BE2C (cell line): Measurements from ENCODE around the gene AQP6.

Source experiments
- DNase-seq: peaks from one replicate; pipeline ENCODE4 v3.0.0-alpha.2; 2020
- H3K27me3 ChIP-seq: fragments of 250-450 bp; sonication (Bioruptor Pico); 2 replicates; pipeline ENCODE4 v1.5.1; 2020; ENCODE audit warnings: mild to moderate bottlenecking
- H3K36me3 ChIP-seq: fragments of 250-450 bp; sonication (Bioruptor Pico); 2 replicates; pipeline ENCODE4 v1.5.1; 2020; ENCODE audit warnings: mild to moderate bottlenecking
- H3K4me1 ChIP-seq: fragments of 250-450 bp; sonication (Bioruptor Pico); 2 replicates; pipeline ENCODE4 v1.5.1; 2020
- H3K4me3 ChIP-seq: 2 replicates; pipeline ENCODE4 v1.5.1; 2011; ENCODE audit warnings: low read depth, low read length
- H3K9me3 ChIP-seq: fragments of 250-450 bp; sonication (Bioruptor Pico); 2 replicates; pipeline ENCODE4 v1.5.1; 2020
- TF ChIP-seq, protein P1 (sequence below): IDR thresholded peaks from 2 replicates; pipeline ENCODE4 v1.5.1; 2012; ENCODE audit warnings: mild to moderate bottlenecking, low read depth, low read length

AQP6 gene

GRCh38 chr12:49959685-49960473, 12.9 kb upstream of the AQP6 start:
- Histone ChIP-seq H3K4me3 (no peak overlapping the region), H3K36me3 (no peaks in the 10 kb centered on the region), H3K27me3 (no peaks in the 10 kb centered on the region), H3K9me3 (no peaks in the 10 kb centered on the region), H3K4me1 (no peaks in the 10 kb centered on the region)
- no peak for DNase-seq
- TF ChIP-seq, protein P1, sequence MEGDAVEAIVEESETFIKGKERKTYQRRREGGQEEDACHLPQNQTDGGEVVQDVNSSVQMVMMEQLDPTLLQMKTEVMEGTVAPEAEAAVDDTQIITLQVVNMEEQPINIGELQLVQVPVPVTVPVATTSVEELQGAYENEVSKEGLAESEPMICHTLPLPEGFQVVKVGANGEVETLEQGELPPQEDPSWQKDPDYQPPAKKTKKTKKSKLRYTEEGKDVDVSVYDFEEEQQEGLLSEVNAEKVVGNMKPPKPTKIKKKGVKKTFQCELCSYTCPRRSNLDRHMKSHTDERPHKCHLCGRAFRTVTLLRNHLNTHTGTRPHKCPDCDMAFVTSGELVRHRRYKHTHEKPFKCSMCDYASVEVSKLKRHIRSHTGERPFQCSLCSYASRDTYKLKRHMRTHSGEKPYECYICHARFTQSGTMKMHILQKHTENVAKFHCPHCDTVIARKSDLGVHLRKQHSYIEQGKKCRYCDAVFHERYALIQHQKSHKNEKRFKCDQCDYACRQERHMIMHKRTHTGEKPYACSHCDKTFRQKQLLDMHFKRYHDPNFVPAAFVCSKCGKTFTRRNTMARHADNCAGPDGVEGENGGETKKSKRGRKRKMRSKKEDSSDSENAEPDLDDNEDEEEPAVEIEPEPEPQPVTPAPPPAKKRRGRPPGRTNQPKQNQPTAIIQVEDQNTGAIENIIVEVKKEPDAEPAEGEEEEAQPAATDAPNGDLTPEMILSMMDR = no peak

DNA sequence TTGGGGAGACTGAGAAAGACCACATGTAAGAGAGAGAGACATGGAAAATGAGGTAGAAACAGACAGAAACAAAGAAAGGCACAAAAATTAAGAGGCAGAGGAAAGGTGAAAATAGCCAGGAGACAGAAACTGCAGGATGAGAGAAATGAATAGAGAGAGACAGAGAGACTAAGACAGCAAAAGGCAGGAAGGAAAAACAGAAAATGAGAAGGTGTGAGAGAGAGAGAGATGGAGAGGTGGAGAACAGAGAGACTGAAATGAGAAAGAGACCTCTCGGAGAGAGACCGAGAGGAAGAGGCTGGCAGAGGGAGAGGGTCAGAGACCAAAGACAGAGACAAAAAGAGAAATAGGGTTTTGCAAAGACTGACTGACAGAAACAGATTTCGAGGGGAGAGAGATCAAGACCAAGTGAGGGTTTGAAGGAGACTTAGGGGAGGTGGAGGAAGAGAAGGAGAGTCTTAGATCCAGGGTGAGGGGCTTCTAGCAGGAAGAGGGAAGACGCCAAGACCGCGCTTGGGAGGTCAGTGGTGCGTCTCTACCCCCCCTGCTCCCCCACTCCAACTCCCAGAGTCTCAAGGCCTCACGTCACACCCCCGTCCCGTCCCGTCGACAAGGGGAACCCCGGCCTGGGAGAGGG, 12.2 kb upstream of the AQP6 start:
- DNase-seq = no peak
- Histone ChIP-seq H3K4me3 (no peak overlapping the region), H3K4me1 (no peaks in the 10 kb centered on the region), H3K27me3 (no peaks in the 10 kb centered on the region), H3K9me3 (no peaks in the 10 kb centered on the region), H3K36me3 (no peaks in the 10 kb centered on the region)
- TF ChIP-seq, protein P1 = no peak

DNA sequence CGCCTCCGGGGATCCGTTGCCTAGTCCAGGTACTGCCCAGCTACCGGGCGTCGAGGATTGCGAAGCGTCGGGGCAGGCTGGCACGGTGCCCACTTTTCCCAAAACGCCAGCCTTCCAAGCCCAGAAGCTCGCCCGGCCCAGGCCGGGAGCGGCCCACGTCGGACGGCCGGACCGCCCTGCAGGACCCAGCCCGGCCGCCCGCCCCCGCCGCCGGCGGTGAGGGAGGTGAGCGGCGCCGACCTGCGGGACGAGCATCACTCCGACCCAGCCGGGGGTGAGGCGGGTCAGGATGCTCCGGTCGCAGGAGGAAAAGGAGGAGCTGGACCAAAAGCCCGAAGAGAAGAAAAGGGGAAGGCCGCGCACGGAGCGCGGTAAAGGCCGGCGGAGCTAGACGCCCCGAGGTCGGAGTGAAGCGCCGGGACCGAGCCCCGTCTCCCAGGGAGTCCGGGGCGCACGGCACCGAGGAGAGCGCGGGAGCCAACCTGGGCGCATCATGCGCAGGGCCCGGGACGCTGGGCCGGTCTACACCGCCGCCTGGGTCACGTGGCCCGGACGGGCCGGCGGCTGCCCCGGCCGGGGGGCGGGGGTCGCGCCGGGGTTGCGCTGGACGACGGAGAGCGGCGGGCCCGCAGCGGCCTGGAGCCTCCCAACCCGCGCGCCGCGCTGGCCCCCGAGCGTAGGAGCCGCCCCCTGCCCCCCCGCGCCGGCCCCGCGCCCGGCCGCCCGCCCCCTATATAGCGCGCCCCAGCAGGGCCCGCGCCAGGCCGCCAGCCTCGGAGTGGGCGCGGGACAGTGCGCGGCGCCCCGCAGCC, 11.4 kb upstream of the AQP6 start, which contains the start of gene AQP5:
TSS of gene AQP5 (plus strand) at position 762 of the 812 bp plus-strand sequence. CDS start 146 bp downstream, outside the sequence.
- H3K27me3 ChIP-seq = no peaks in the 10 kb centered on the region

GRCh38 chr12:49961993-49962764, 10.6 kb upstream of the AQP6 start:
- Histone ChIP-seq H3K27me3 (no peaks in the 10 kb centered on the region), H3K36me3 (no peaks in the 10 kb centered on the region), H3K9me3 (no peaks in the 10 kb centered on the region), H3K4me1 (peaks cover 4% of the 10 kb centered on the region), H3K4me3 (no peak overlapping the region)
- TF ChIP-seq, protein P1 = no peak
- DNase-seq = no peak

More for the DNA sequence above, 11.4 kb upstream of the AQP6 start, which contains the start of gene AQP5:
- Histone ChIP-seq H3K4me3 (no peak within 1 kb of the TSS), H3K4me1 (no peaks in the 10 kb centered on the region; the same call in 1 of the 2 replicates), H3K36me3 (no peaks in the 10 kb centered on the region), H3K9me3 (no peaks in the 10 kb centered on the region)
- TF ChIP-seq, protein P1 = no peak
- DNase-seq = no peak

DNA sequence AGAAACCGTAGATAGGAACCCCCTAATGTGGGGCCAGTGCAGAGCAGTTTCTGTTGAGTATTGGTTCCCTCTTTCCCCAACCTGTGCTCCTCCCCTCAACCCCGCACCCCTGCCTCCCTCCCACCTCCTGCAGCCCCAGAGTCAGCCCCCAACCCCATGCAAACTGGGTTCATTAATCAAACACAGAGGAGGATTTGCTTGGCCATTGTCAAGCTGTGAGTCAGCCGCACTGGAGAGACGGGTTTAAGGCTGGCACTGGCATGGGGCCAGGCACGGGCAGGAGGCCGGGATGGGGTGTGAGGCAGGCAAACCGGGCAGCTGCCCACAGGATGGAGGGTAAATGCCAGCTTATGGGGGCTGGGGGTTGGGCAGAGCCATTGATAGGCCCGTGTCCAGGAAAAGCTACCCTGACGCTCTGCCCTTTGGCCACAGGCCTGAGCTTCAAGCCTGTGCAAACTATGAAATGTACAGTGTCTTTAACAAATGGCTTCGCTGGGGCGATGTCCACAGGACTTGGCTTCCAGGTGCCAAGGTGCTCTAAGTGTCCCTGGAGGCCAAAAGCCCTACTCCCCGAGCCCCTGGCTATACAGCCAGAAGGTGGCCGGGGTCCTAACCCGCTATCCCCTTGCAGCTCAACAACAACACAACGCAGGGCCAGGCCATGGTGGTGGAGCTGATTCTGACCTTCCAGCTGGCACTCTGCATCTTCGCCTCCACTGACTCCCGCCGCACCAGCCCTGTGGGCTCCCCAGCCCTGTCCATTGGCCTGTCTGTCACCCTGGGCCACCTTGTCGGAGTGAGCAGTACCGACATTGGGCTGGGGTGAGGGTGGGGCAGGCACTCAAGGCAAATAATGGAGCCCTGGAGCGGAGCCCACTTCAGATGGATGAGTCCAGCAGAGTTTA, 9.6 kb upstream of the AQP6 start:
- no peaks in the 10 kb centered on the region for H3K9me3 ChIP-seq
- DNase-seq = no peak
- no peak overlapping the region for H3K4me3 ChIP-seq
- TF ChIP-seq, protein P1 = no peak
- peaks cover 9% of the 10 kb centered on the region for H3K4me1 ChIP-seq
- no peaks in the 10 kb centered on the region for H3K36me3 ChIP-seq
- no peaks in the 10 kb centered on the region for H3K27me3 ChIP-seq
